GM12878 (cell line): ENCODE data around the gene CCL4L2. TPM values are rescaled to one million over a fixed set of nuclear protein-coding genes. Genes with fewer than 3 reads are reported as not detected.

Source experiments
- ATAC-seq: fragments of 200-7000 bp; cut with Tn5 transposase; 3 replicates; pipeline ENCODE4 v1.9.1; 2020; ENCODE audit warnings: mild to moderate bottlenecking, moderate library complexity
- BruUV-seq: library from RNA; stranded (reverse); fragments of 400-500 nt; replicated peaks from 2 replicates; lab custom pipeline; 2021; lab: Mats Ljungman, UMichigan
- CTCF ChIA-PET: fragments of 300-600 bp; sonication (Branson Sonifier 250); formaldehyde crosslinking; extraction: SDS; loops from one replicate; lab custom pipeline; 2021; ENCODE audit warnings: inconsistent platforms; lab: Yijun Ruan, JAX
- POLR2A ChIA-PET: fragments of 350-600 bp; formaldehyde crosslinking; extraction: SDS; loops from one replicate; lab custom pipeline; 2021; ENCODE audit warnings: inconsistent platforms; lab: Charles Lee
- RAD21 ChIA-PET: fragments of 300-600 bp; sonication (Branson Sonifier 250); formaldehyde crosslinking; loops from one replicate; lab custom pipeline; 2023; ENCODE audit warnings: antibody characterized with exemption; ENCODE audit not compliant: unreplicated experiment; lab: Charles Lee
- SMC1A ChIA-PET: fragments of 300-600 bp; sonication (Branson Sonifier 250); formaldehyde crosslinking; loops from one replicate; lab custom pipeline; 2023; ENCODE audit not compliant: unreplicated experiment, uncharacterized antibody; lab: Charles Lee
- DNase-seq: peaks from one replicate; pipeline ENCODE4 v3.0.0-alpha.2; 2011; ENCODE audit warnings: low read depth, low spot score
- FAIRE-seq: peaks from 3 replicates; lab custom pipeline; 2011; peaks lifted over from hg19 to GRCh38; lab: Jason Lieb, UNC
- H2AFZ ChIP-seq: 2 replicates; pipeline ENCODE4 v1.6.0; 2011; ENCODE audit warnings: low read depth, low read length, control low read depth; ENCODE audit not compliant: control insufficient read depth
- H3K27ac ChIP-seq: 2 replicates; pipeline ENCODE4 v1.5.1; 2011; ENCODE audit warnings: control low read depth; ENCODE audit not compliant: control insufficient read depth, insufficient read depth
- H3K27me3 ChIP-seq, 2 experiments: replicated peaks in 1 of 2; 2 replicates each; pipeline versions ENCODE4 v1.6.0 to v1.6.1; 2011; ENCODE audit warnings: low read length in 1 of 2; ENCODE audit not compliant: control insufficient read depth in 2 of 2, insufficient read depth in 2 of 2
- H3K36me3 ChIP-seq, 2 experiments: 2 replicates each; pipeline ENCODE4 v1.5.1; 2011; ENCODE audit warnings: low read length in 1 of 2; ENCODE audit not compliant: control insufficient read depth in 2 of 2, insufficient read depth in 2 of 2
- H3K4me1 ChIP-seq: 2 replicates; pipeline ENCODE4 v1.6.1; 2011; ENCODE audit warnings: mild to moderate bottlenecking, low read length, moderate library complexity, mixed read lengths; ENCODE audit not compliant: control insufficient read depth, insufficient read depth
- H3K4me2 ChIP-seq: 2 replicates; pipeline ENCODE4 v1.6.0; 2011; ENCODE audit warnings: control low read depth; ENCODE audit not compliant: control insufficient read depth, insufficient read depth
- H3K4me3 ChIP-seq: fragments of 200-600 bp; sonication (generic); 2 replicates; pipeline ENCODE4 v1.5.1; 2016
- H3K79me2 ChIP-seq: 2 replicates; pipeline ENCODE4 v1.6.0; 2011; ENCODE audit warnings: low read length; ENCODE audit not compliant: control insufficient read depth, insufficient read depth
- H3K9ac ChIP-seq: 2 replicates; pipeline ENCODE4 v1.8.0; 2011; ENCODE audit warnings: low read length, control low read depth, mixed read lengths; ENCODE audit not compliant: control insufficient read depth, insufficient read depth
- H3K9me3 ChIP-seq: replicated peaks from 3 replicates; pipeline ENCODE4 v1.5.1; 2011; ENCODE audit warnings: mild to moderate bottlenecking, low read length; ENCODE audit not compliant: control insufficient read depth, insufficient read depth
- H4K20me1 ChIP-seq: 2 replicates; pipeline ENCODE4 v1.6.0; 2011; ENCODE audit not compliant: control insufficient read depth, insufficient read depth
- CBX3 ChIP-seq: fragments of 200-600 bp; sonication (generic); IDR thresholded peaks from 2 replicates; pipeline ENCODE4 v1.6.1; 2016; ENCODE audit warnings: low read depth, borderline replicate concordance
- CHD4 ChIP-seq: fragments of 200-600 bp; sonication (generic); IDR thresholded peaks from 2 replicates; pipeline ENCODE4 v1.6.1; 2016; ENCODE audit warnings: mild to moderate bottlenecking
- HDAC6 ChIP-seq: fragments of 200-600 bp; sonication (generic); IDR thresholded peaks from one replicate; pipeline ENCODE4 v1.8.0; 2017; ENCODE audit warnings: antibody characterized with exemption; ENCODE audit not compliant: unreplicated experiment
- NFXL1 ChIP-seq: fragments of 450-650 bp; IDR thresholded peaks from 2 replicates; pipeline ENCODE4 v1.6.1; 2017; ENCODE audit warnings: antibody characterized with exemption, mild to moderate bottlenecking, borderline replicate concordance
- TCF12 ChIP-seq: IDR thresholded peaks from 2 replicates; pipeline ENCODE4 v1.6.1; 2011; ENCODE audit warnings: low read depth, mild to moderate bottlenecking, low read length
- YBX1 ChIP-seq: fragments of 450-650 bp; IDR thresholded peaks from 2 replicates; pipeline ENCODE4 v1.6.1; 2016; ENCODE audit warnings: antibody characterized with exemption
- ZBTB11 ChIP-seq: fragments of 450-650 bp; formaldehyde crosslinking; IDR thresholded peaks from 2 replicates; pipeline ENCODE4 v1.5.0; 2022; ENCODE audit warnings: mild to moderate bottlenecking, missing genetic modification characterization
- ZNF217 ChIP-seq: fragments of 450-650 bp; IDR thresholded peaks from 2 replicates; pipeline ENCODE4 v1.6.1; 2017; ENCODE audit warnings: antibody characterized with exemption, mild to moderate bottlenecking
- ZNF592 ChIP-seq: fragments of 450-650 bp; IDR thresholded peaks from 2 replicates; pipeline ENCODE4 v1.6.1; 2017; ENCODE audit warnings: mild to moderate bottlenecking, moderate library complexity
- WGBS: methylation state at CpG from one replicate; pipeline ENCODE4 v1.1.6; 2016; ENCODE audit warnings: low lambda C conversion rate; ENCODE audit not compliant: insufficient replicate concordance, insufficient coverage; ENCODE audit errors: missing lambda C conversion rate; 5-methylcytosine and 5-hydroxymethylcytosine counted together
- in situ Hi-C: fragments of 300-500 bp; cut with MboI; formaldehyde crosslinking; loops from 9 replicates; pipeline ENCODE4 v1.14.3; 2018; ENCODE audit warnings: mixed read lengths
- intact Hi-C: fragments of 100-400 bp; cut with micrococcal nuclease; formaldehyde crosslinking; loops from one replicate; pipeline ENCODE4 v1.14.2; 2022; ENCODE audit not compliant: unreplicated experiment
- polyA plus RNA-seq, 11 experiments: library from polyadenylated mRNA; depleted of rRNA in 4 of 11; unstranded in 6 of 11; stranded (reverse) in 5 of 11; fragments of >200 nt; fragmentation: Nextera tagmentation in 4 of 11; fragmentation: Illumina TruSeq in 1 of 11; extraction: Ambion mirVana in 4 of 11; extraction: Trizol in 1 of 11; gene quantifications; 1 replicate in 1 of 11; 2 replicates in 10 of 11; pipeline versions ENCODE4 v1.2.1 to v1.2.3, GENCODE V29; 2011 to 2016; ENCODE audit warnings: inconsistent platforms in 2 of 11, missing spikeins in 2 of 11, low read depth in 1 of 11
- total RNA-seq, 4 experiments: library from RNA; depleted of rRNA in 3 of 4; stranded (reverse); fragments of >200 nt in 3 of 4; fragmentation: Illumina TruSeq in 1 of 4; extraction: Trizol in 1 of 4; gene quantifications; 2 replicates each; pipeline versions ENCODE4 v1.2.1 to v1.2.3, GENCODE V29; 2013 to 2021

The CCL4L2 gene
- total and polyA plus RNA-seq, 10 of the 15 experiments (the other 5 are each of a cell fraction or from before 2014, with no cell fraction given), result 2.3 to 275 (median 14.5) TPM

DNA sequence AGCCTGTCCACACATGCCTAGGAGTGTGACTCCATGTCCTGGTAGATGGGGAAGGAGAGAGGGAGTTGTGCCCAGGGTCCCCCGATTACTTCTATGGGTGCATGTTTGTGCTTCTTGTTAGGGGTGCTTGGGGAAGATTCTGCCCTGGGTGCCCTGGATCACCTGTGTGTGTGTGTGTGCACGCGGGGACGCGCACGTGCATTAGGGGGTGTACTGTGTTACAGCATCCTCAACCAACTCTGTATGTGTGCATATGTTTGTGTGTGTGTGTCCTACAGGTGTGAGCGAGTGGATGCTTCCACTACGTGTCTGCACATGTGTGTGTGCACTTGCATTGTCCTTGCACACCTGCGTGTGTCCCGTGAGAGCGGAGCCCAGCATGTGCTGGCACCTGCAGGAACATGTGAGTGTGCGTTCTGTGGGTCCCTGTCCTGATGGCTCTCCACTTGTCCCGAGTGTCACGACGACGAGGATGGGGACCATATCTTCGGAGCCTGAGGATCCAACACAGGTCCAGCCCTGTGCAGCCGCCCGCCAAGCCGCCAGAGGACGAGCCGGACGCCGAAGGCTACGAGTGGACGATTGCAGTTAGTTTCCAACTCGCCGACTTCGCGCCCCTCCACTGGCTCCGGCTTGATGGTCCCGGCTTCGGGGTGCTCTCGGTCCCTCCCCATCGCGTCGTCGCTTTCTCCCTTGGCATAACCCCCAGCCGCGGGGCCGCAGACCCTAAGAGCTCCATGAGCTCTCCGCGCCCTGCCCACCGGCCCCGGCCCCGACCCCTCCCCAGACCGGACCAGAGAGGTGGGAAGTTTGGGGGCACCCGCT, 28.5 kb upstream of the CCL4L2 start (continued):
- TF ChIP-seq ZBTB11, result no peak
- no peak for TF ChIP-seq HDAC6

GRCh38 chr17:36183001-36183971, 27.6 kb upstream of the CCL4L2 start:
- H3K36me3 ChIP-seq, result no peaks in the 10 kb centered on the region
- peak overlapping the region; percentile 29; the same call in 1 of the 2 replicates for H3K9ac ChIP-seq
- in situ Hi-C loops (no loop called here), intact Hi-C loops (no loop called here)
- H3K27me3 ChIP-seq, result no peaks in the 10 kb centered on the region
- no peak overlapping the region; the same call in 1 of the 2 replicates for H3K4me3 ChIP-seq
- no peaks in the 10 kb centered on the region for H4K20me1 ChIP-seq
- DNase-seq (no peak), ATAC-seq (peak; percentile 83), FAIRE-seq (no peak)
- 2% methylated on average over 21 of the region's 76 CpGs for WGBS
- ChIA-PET CTCF (no interaction called here), SMC1A (interaction anchor here (0.6 to 0.7 kb wide), 2 partner anchors 9 to 10 kb away, joined by 3 read pairs; no protein-coding TSS in a partner anchor), POLR2A (interaction anchor here (0.6 kb wide), 1 partner anchor 9 kb away, joined by 4 read pairs; no protein-coding TSS in a partner anchor), RAD21 (interaction anchor here (0.7 to 1.5 kb wide), 3 partner anchors 28 to 214 kb away, joined by 3 read pairs; no protein-coding TSS in a partner anchor)
- H3K79me2 ChIP-seq, result no peaks in the 10 kb centered on the region
- 0 out of 2 replicates have a peak overlapping the region, but pooled peaks have one; percentile 25 for H3K4me2 ChIP-seq
- H3K4me1 ChIP-seq, result no peaks in the 10 kb centered on the region
- no peaks in the 10 kb centered on the region for H3K9me3 ChIP-seq
- H2AFZ ChIP-seq, result no peak overlapping the region
- H3K27ac ChIP-seq, result no peak overlapping the region
- BruUV-seq, result no TSS peak
- TF ChIP-seq CBX3 (no peak), TCF12 (no peak), NFXL1 (no peak), ZNF592 (no peak), YBX1 (no peak), ZNF217 (no peak), CHD4 (no peak)
